ENCODE data around the gene AP1B1. TPM values are rescaled to one million over a fixed set of nuclear protein-coding genes. Genes with fewer than 3 reads are reported as not detected.

Gene AP1B1
- total and polyA plus RNA-seq, 2 of the 8 experiments (the other 6 are each of a cell fraction or from before 2014, with no cell fraction given): 64.2 to 86.8 TPM

DNA sequence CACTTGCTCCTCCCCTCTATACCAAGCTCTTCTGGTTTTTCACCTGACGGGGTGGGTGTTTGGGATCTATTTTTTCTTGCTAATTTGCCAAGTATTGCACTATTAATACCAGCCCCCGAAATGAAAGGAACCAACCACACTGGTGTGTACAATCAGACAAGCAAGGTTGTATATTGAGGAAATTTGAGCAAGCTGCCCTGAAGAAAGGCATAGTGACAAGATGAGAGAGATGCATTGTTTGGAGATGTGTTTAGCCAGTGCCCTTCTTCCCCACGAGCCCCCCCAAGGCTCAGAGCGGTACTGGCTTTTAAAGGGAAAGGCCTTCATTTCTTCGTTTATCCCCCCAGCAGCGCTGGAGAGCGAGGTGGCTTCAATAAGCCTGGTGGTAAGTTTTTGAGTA, 97.2 kb downstream of the AP1B1 start:
- H3K27ac ChIP-seq (ENCODE audit: low read depth, low read length): no peak overlapping the region
- no peak overlapping the region for H2BK5ac ChIP-seq (ENCODE audit: low read depth, low read length)
- POLR2A ChIA-PET (ENCODE audit: partially characterized antibody): interaction anchor here (1.1 to 20.1 kb wide), 3 partner anchors 12 to 23 kb away, joined by 5 to 436 read pairs (median 66); partner anchors contain the start of genes EWSR1, GAS2L1 and RHBDD3
- no peaks in the 10 kb centered on the region for H3K27me3 ChIP-seq (replicated peaks in 1 of 4; ENCODE audit: control insufficient read depth in 3 of 4, extremely low read depth in 1 of 4, insufficient read depth in 3 of 4, low read length in 3 of 4)
- WGBS, 2 experiments (ENCODE audit: extremely low coverage in 1 of 2, insufficient coverage in 1 of 2, insufficient read length in 1 of 2, insufficient replicate concordance in 2 of 2, low coverage in 1 of 2, low lambda C conversion rate in 2 of 2, missing lambda C conversion rate in 1 of 2): 92% methylated on average over 7 of the region's 7 CpGs; no CpG with 5 or more reads in 1 of the 2 experiments
- H3K4ac ChIP-seq (replicated peaks; ENCODE audit: insufficient read length, low read depth, low read length): no peak overlapping the region
- H2BK12ac ChIP-seq (ENCODE audit: low read depth, low read length): no peak overlapping the region
- no peak overlapping the region for H3K56ac ChIP-seq (replicated peaks; ENCODE audit: insufficient read length, low read depth, low read length)
- no peaks in the 10 kb centered on the region for H3K9me3 ChIP-seq (ENCODE audit: insufficient read depth in 2 of 2, low read depth in 1 of 2, low read length in 1 of 2)
- no peak overlapping the region for H2BK120ac ChIP-seq (replicated peaks; ENCODE audit: low read depth, low read length)
- peaks cover 2% of the 10 kb centered on the region; the same call in 1 of the 2 replicates for H3K79me1 ChIP-seq (ENCODE audit: low read depth, low read length)
- H3K14ac ChIP-seq (ENCODE audit: insufficient read length): no peak overlapping the region
- peaks cover 12 to 18% of the 10 kb centered on the region in 2 experiments for H4K20me1 ChIP-seq (replicated peaks in 1 of 2; ENCODE audit: control insufficient read depth in 1 of 2, insufficient read depth in 2 of 2, low read length in 2 of 2)
- H3K79me2 ChIP-seq (ENCODE audit: control insufficient read depth in 1 of 2, insufficient read depth in 2 of 2, low read length in 2 of 2): peaks cover 2 to 44% of the 10 kb centered on the region in 2 experiments; a peak in 2 of 4 replicates
- H3K23me2 ChIP-seq (ENCODE audit: low read depth, low read length): no peaks in the 10 kb centered on the region
- CTCF ChIA-PET (ENCODE audit: partially characterized antibody): no interaction called here
- H3K36me3 ChIP-seq (ENCODE audit: control insufficient read depth in 2 of 4, insufficient read depth in 4 of 4, low read length in 3 of 4): peaks cover 41 to 97% (median 76%) of the 10 kb centered on the region in 4 experiments
- H4K91ac ChIP-seq (replicated peaks; ENCODE audit: insufficient read length, low read length): no peak overlapping the region
- TF ChIP-seq NANOG (IDR thresholded peaks at IDR 0.05; ENCODE audit: insufficient read depth, low read depth, low read length, poor library complexity, severe bottlenecking): no peak
- TF ChIP-seq PHF8 (conservative IDR thresholded peaks at IDR 0.05; ENCODE audit: low read depth, low read length): no peak
- no peak for TF ChIP-seq KDM4A (IDR thresholded peaks at IDR 0.05; ENCODE audit: low read depth, low read length, severe bottlenecking)
- TF ChIP-seq POLR2AphosphoS5 (IDR thresholded peaks at IDR 0.05; ENCODE audit: low read depth, low read length): peak; percentile 58
- H2BK15ac ChIP-seq (ENCODE audit: low read length): no peak overlapping the region
- no peak overlapping the region for H3K4me2 ChIP-seq (ENCODE audit: insufficient read depth in 1 of 2, low read depth in 2 of 2, low read length in 2 of 2)
- no peak overlapping the region for H2AFZ ChIP-seq (ENCODE audit: low read length)
- no peak overlapping the region for H2AK5ac ChIP-seq (ENCODE audit: low read depth, low read length)
- no peak overlapping the region for H3K4me3 ChIP-seq (ENCODE audit: extremely low read depth in 1 of 4, insufficient read depth in 2 of 4, low read depth in 3 of 4, low read length in 4 of 4)
- no peak overlapping the region for H4K5ac ChIP-seq (ENCODE audit: insufficient read length, low read depth, low read length)
- H3K18ac ChIP-seq (ENCODE audit: extremely low read depth, low read length): no peak overlapping the region
- H3K4me1 ChIP-seq (replicated peaks in 1 of 4; ENCODE audit: control insufficient read depth in 3 of 4, insufficient read depth in 4 of 4, low read length in 3 of 4): no peaks in the 10 kb centered on the region
- H3K23ac ChIP-seq (ENCODE audit: insufficient read length): no peak overlapping the region
- FAIRE-seq (no peak), DNase-seq (ENCODE audit: low read depth in 1 of 2, low spot score in 2 of 2) (no peak)
- H2BK20ac ChIP-seq (ENCODE audit: low read length): no peak overlapping the region
- no peak overlapping the region for H3K9ac ChIP-seq (replicated peaks in 1 of 4; ENCODE audit: extremely low read depth in 1 of 4, low read depth in 3 of 4, low read length in 3 of 4)
- no peak overlapping the region; the same call in 1 of the 2 replicates for H4K8ac ChIP-seq (ENCODE audit: extremely low read depth, insufficient read depth, low read length)

Measured in H1 (cell line).